Activated CD8-positive, alpha-beta memory T cell treated with anti-CD3 and anti-CD28 coated beads for 36 hours (primary cell): ENCODE measurements around the gene SV2A. TPM values are rescaled to one million over a fixed set of nuclear protein-coding genes. Genes with fewer than 3 reads are reported as not detected.
"Not testable (repeated sequence)": the region's sequence is repeated elsewhere in the genome, so short reads cannot be mapped to it uniquely, and the experiment has no call there.

ENCODE experiments used
- CTCF ChIA-PET: fragments of 350-600 bp; sonication (Branson Sonifier 250); formaldehyde crosslinking; loops from one replicate; lab custom pipeline; 2021; ENCODE audit warnings: antibody characterized with exemption; lab: Charles Lee
- POLR2A ChIA-PET: fragments of 350-600 bp; sonication (Branson Sonifier 250); formaldehyde crosslinking; loops from one replicate; lab custom pipeline; 2021; ENCODE audit warnings: antibody characterized with exemption; lab: Charles Lee
- total RNA-seq, 2 experiments: library from RNA; stranded (reverse); gene quantifications; one replicate each; pipeline ENCODE4 v1.2.3, GENCODE V29; 2021

SV2A gene
- total RNA-seq, 2 experiments from 2014 or later: 8.5 to 8.8 TPM

GRCh38 chr1:149877211-149877946 lies 40.3 kb downstream of the SV2A start:
- ChIA-PET CTCF (no interaction called here), POLR2A (interaction anchor here (1.1 kb wide), 1 partner anchor 9 kb away, joined by 3 read pairs; a partner anchor contains a TSS)

- POLR2A ChIA-PET, CTCF ChIA-PET: not testable (repeated sequence)
Measured at GRCh38 chr1:149873060-149873459, 44.6 kb downstream of the SV2A start.

- CTCF ChIA-PET, POLR2A ChIA-PET: not testable (repeated sequence)
Measured at GRCh38 chr1:149866887-149867286, 50.8 kb downstream of the SV2A start.

- CTCF ChIA-PET: not testable (repeated sequence)
Measured at GRCh38 chr1:149861497-149862054, 56.1 kb downstream of the SV2A start.

GRCh38 chr1:149860684-149861496 lies 56.8 kb downstream of the SV2A start:
- CTCF ChIA-PET, POLR2A ChIA-PET: not testable (repeated sequence)

More at GRCh38 chr1:149861497-149862054, 56.1 kb downstream of the SV2A start:
- POLR2A ChIA-PET: not testable (repeated sequence)

- POLR2A ChIA-PET, CTCF ChIA-PET: not testable (repeated sequence)
Measured at GRCh38 chr1:149860271-149860670, 57.4 kb downstream of the SV2A start.

Other genes starting within 250 kb of the SV2A start
- gene FCGR1A, start 135.2 kb downstream of the SV2A start, total RNA-seq: not detected
- 10 to 100 TPM; 28.1 TPM for gene BOLA1, start 18.3 kb downstream of the SV2A start, total RNA-seq
- 100 to 1,000 TPM; 107 TPM for gene SF3B4, start 10.0 kb upstream of the SV2A start, total RNA-seq
- 1 to 10 TPM; 1.9 TPM for gene MTMR11, start 19.0 kb upstream of the SV2A start, total RNA-seq
- gene OTUD7B, start 92.9 kb upstream of the SV2A start, total RNA-seq: 10 to 100 TPM; 39.5 to 40.6 TPM
- 10 to 100 TPM; 25.7 to 27.0 TPM for gene VPS45, start 149.9 kb upstream of the SV2A start, total RNA-seq
- 10 to 100 TPM; 34.2 to 35.0 TPM for gene PLEKHO1, start 232.1 kb upstream of the SV2A start, total RNA-seq